Liver (tissue), 9 donors: ENCODE measurements around the gene PDZD2. TPM values are rescaled to one million over a fixed set of nuclear protein-coding genes. Genes with fewer than 3 reads are reported as not detected.

ENCODE experiments used
- DNase-seq: peaks from one replicate; pipeline ENCODE4 v3.0.0-alpha.2; 2017; ENCODE audit warnings: low spot score
- H3K27ac ChIP-seq, 2 donors: one replicate each; pipeline ENCODE4 v1.7.0; 2013; ENCODE audit warnings: inconsistent platforms in 2 of 2, low read length in 2 of 2, control low read depth in 1 of 2, low read depth in 1 of 2, mild to moderate bottlenecking in 1 of 2
- H3K27me3 ChIP-seq, 4 donors: one replicate each; pipeline versions ENCODE4 v1.6.1 to v1.7.0; 2013; ENCODE audit warnings: low read length in 3 of 4, inconsistent platforms in 1 of 4, mild to moderate bottlenecking in 1 of 4, moderate library complexity in 1 of 4; ENCODE audit not compliant: control insufficient read depth in 4 of 4, insufficient read depth in 4 of 4
- H3K36me3 ChIP-seq, 4 donors: one replicate each; pipeline versions ENCODE4 v1.6.1 to v1.7.0; 2013; ENCODE audit warnings: low read length in 3 of 4, mild to moderate bottlenecking in 3 of 4, low read depth in 1 of 4, moderate library complexity in 1 of 4; ENCODE audit not compliant: control insufficient read depth in 4 of 4, insufficient read depth in 3 of 4
- H3K4me1 ChIP-seq, 4 donors: one replicate each; pipeline versions ENCODE4 v1.6.1 to v1.7.0; 2013; ENCODE audit warnings: low read length in 3 of 4, mild to moderate bottlenecking in 3 of 4, moderate library complexity in 1 of 4; ENCODE audit not compliant: control insufficient read depth in 4 of 4, insufficient read depth in 4 of 4
- H3K4me3 ChIP-seq, 3 donors: one replicate each; pipeline versions ENCODE4 v1.6.1 to v1.7.0; 2013; ENCODE audit warnings: low read length in 3 of 3, control low read depth in 1 of 3, low read depth in 1 of 3, mild to moderate bottlenecking in 1 of 3
- H3K9ac ChIP-seq, 2 donors: one replicate each; pipeline ENCODE4 v1.7.0; 2013; ENCODE audit warnings: low read length in 2 of 2, mild to moderate bottlenecking in 2 of 2, moderate library complexity in 2 of 2, control low read depth in 1 of 2, low read depth in 1 of 2
- H3K9me3 ChIP-seq, 4 donors: one replicate each; pipeline versions ENCODE4 v1.6.1 to v1.7.0; 2013; ENCODE audit warnings: low read length in 3 of 4; ENCODE audit not compliant: control insufficient read depth in 4 of 4
- CTCF ChIP-seq: fragments of 150-350 bp; IDR thresholded peaks from 2 replicates; pipeline ENCODE4 v1.5.1; 2017; ENCODE audit warnings: improper control_type of control experiment, low read depth, low read length; ENCODE audit not compliant: missing input control
- EGR1 ChIP-seq, 2 donors: IDR thresholded peaks; 2 replicates each; pipeline ENCODE4 v1.6.1; 2016 to 2018; ENCODE audit warnings: antibody characterized with exemption in 2 of 2, low read depth in 2 of 2
- FOXA1 ChIP-seq: IDR thresholded peaks from 2 replicates; pipeline ENCODE4 v1.6.1; 2016; ENCODE audit warnings: antibody characterized with exemption
- FOXA2 ChIP-seq: IDR thresholded peaks from 2 replicates; pipeline ENCODE4 v1.6.1; 2016; ENCODE audit warnings: antibody characterized with exemption
- GABPA ChIP-seq, 2 donors: IDR thresholded peaks in 1 of 2; conservative IDR thresholded peaks in 1 of 2; 2 replicates each; pipeline ENCODE4 v1.6.1; 2016; ENCODE audit warnings: antibody characterized with exemption in 2 of 2, mild to moderate bottlenecking in 1 of 2, moderate library complexity in 1 of 2
- HNF4A ChIP-seq, 2 donors: conservative IDR thresholded peaks; 2 replicates each; pipeline ENCODE4 v1.6.1; 2016; ENCODE audit warnings: antibody characterized with exemption in 2 of 2, mild to moderate bottlenecking in 2 of 2
- HNF4G ChIP-seq: IDR thresholded peaks from 2 replicates; pipeline ENCODE4 v1.6.1; 2016; ENCODE audit warnings: antibody characterized with exemption
- MAX ChIP-seq: IDR thresholded peaks from 2 replicates; pipeline ENCODE4 v1.6.1; 2016; ENCODE audit warnings: antibody characterized with exemption
- RAD21 ChIP-seq, 2 donors: IDR thresholded peaks; 2 replicates each; pipeline ENCODE4 v1.6.1; 2016; ENCODE audit warnings: antibody characterized with exemption in 2 of 2, mild to moderate bottlenecking in 2 of 2
- REST ChIP-seq: IDR thresholded peaks from 2 replicates; pipeline ENCODE4 v1.6.1; 2016; ENCODE audit warnings: antibody characterized with exemption, mild to moderate bottlenecking
- RXRA ChIP-seq, 2 donors: IDR thresholded peaks; 2 replicates each; pipeline ENCODE4 v1.6.1; 2017 to 2018; ENCODE audit warnings: antibody characterized with exemption in 2 of 2, mild to moderate bottlenecking in 1 of 2
- SP1 ChIP-seq: IDR thresholded peaks from 2 replicates; pipeline ENCODE4 v1.6.1; 2018; ENCODE audit warnings: antibody characterized with exemption, mild to moderate bottlenecking
- TAF1 ChIP-seq: conservative IDR thresholded peaks from 2 replicates; pipeline ENCODE4 v1.6.1; 2016; ENCODE audit warnings: antibody characterized with exemption, mild to moderate bottlenecking
- ZBTB33 ChIP-seq: IDR thresholded peaks from 2 replicates; pipeline ENCODE4 v1.6.1; 2016; ENCODE audit warnings: antibody characterized with exemption
- whole genome bisulfite sequencing: extraction: QIAGEN DNeasy Blood & Tissue Kit; methylation state at CpG from one replicate; pipeline ENCODE4 v1.1.7; 2013; 5-methylcytosine and 5-hydroxymethylcytosine counted together
- polyA plus RNA-seq, 2 donors: library from polyadenylated mRNA; stranded (reverse) in 1 of 2; unstranded in 1 of 2; fragments of 200-250 nt in 1 of 2; fragments of >200 nt in 1 of 2; fragmentation: Nextera tagmentation in 1 of 2; extraction: Ambion mirVana in 1 of 2; gene quantifications; one replicate each; pipeline versions ENCODE4 v1.2.1 to v1.2.3, GENCODE V29; 2013 to 2015
- total RNA-seq, 2 donors: library from RNA; depleted of rRNA; stranded (reverse); fragments of >200 nt; gene quantifications; one replicate each; pipeline ENCODE4 v1.2.3, GENCODE V29; 2014
- TF ChIP-seq, protein P1 (sequence below): IDR thresholded peaks from 2 replicates; pipeline ENCODE4 v1.6.1; 2016; ENCODE audit warnings: antibody characterized with exemption
- donor health status: healthy.
- donor health status: healthy.
- donor health status: healthy.
- donor health status: healthy.
- donor health status: healthy.

The PDZD2 gene
- total and polyA plus RNA-seq, 4 donors, result 0.27 to 1.1 (median 0.54) TPM

DNA sequence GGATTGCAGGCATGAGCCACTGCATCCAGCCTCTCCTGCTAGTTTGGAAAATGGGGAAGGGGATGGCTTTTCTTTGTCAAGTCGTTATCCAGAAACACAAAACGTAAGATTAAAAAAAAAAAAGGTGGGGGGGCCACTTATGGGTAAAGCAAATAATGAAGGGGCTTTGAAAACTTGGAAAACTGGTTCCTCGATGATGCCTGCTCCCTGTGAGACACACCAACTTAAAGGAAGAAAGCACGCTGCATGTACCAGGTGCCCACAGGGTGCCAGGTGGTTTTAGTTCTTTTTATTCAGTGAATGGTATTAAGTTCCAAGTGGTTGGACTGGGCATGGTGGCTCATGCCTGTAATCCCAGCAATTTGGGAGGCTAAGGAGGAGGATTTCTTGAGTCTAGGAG lies 365.1 kb downstream of the PDZD2 start:
- no peaks in the 10 kb centered on the region for H3K36me3 ChIP-seq
- no peaks in the 10 kb centered on the region for H3K9me3 ChIP-seq
- WGBS, result 88% methylated on average over 4 of the region's 4 CpGs
- no peak overlapping the region for H3K4me3 ChIP-seq
- no peaks in the 10 kb centered on the region for H3K27me3 ChIP-seq
- H3K4me1 ChIP-seq, result no peaks in the 10 kb centered on the region
- H3K9ac ChIP-seq, result no peak overlapping the region
- no peak for DNase-seq
- H3K27ac ChIP-seq, result no peak overlapping the region
- TF ChIP-seq HNF4A (conservative IDR thresholded peaks at IDR 0.05), result no peak
- no peak for TF ChIP-seq CTCF
- TF ChIP-seq EGR1 (IDR thresholded peaks at IDR 0.05; ENCODE audit: low read depth in 2 of 2), result no peak
- no peak for TF ChIP-seq FOXA1
- TF ChIP-seq TAF1, result no peak
- TF ChIP-seq RXRA (IDR thresholded peaks at IDR 0.05), result no peak
- no peak for TF ChIP-seq HNF4G
- TF ChIP-seq REST, result no peak
- TF ChIP-seq, protein P1, sequence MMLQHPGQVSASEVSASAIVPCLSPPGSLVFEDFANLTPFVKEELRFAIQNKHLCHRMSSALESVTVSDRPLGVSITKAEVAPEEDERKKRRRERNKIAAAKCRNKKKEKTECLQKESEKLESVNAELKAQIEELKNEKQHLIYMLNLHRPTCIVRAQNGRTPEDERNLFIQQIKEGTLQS, result no peak
- TF ChIP-seq ZBTB33, result no peak
- TF ChIP-seq SP1, result no peak
- TF ChIP-seq FOXA2, result no peak
- TF ChIP-seq MAX, result no peak
- TF ChIP-seq RAD21 (IDR thresholded peaks at IDR 0.05), result no peak

DNA sequence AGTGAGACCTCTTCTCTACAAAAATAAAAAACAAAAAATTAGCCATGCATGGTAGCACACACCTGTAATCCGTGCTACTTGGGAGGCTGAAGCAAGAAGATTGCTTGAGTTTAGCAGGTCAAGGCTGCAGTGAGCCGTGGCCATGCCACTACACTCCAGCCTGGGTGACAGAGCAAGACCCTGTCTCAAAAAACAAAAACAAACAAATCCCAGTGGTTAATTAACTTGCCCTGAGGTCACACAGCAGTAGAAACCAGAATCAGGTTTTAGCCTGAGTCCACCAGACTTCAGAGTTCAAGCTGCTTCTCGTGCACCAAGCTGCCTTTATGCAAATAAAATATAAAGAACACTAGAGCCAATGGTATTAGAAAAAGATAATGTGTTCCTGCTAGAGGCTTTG lies 365.5 kb downstream of the PDZD2 start:
- Histone ChIP-seq H3K9me3 (no peaks in the 10 kb centered on the region), H3K4me1 (no peaks in the 10 kb centered on the region), H3K36me3 (no peaks in the 10 kb centered on the region), H3K9ac (no peak overlapping the region), H3K27me3 (no peaks in the 10 kb centered on the region), H3K27ac (no peak overlapping the region), H3K4me3 (no peak overlapping the region)
- 57% methylated on average over 3 of the region's 3 CpGs for WGBS
- DNase-seq, result no peak
- no peak for TF ChIP-seq HNF4A (conservative IDR thresholded peaks at IDR 0.05)
- TF ChIP-seq GABPA (IDR thresholded peaks at IDR 0.05 in 1 of 2, conservative IDR thresholded peaks at IDR 0.05 in 1 of 2), result no peak
- no peak for TF ChIP-seq RXRA (IDR thresholded peaks at IDR 0.05)
